EL (cell line): ENCODE results near the gene ADGRB3.

ENCODE experiments used
- DNase-seq: peaks from one replicate; pipeline ENCODE4 v3.0.0-alpha.2; 2016

The ADGRB3 gene

DNA sequence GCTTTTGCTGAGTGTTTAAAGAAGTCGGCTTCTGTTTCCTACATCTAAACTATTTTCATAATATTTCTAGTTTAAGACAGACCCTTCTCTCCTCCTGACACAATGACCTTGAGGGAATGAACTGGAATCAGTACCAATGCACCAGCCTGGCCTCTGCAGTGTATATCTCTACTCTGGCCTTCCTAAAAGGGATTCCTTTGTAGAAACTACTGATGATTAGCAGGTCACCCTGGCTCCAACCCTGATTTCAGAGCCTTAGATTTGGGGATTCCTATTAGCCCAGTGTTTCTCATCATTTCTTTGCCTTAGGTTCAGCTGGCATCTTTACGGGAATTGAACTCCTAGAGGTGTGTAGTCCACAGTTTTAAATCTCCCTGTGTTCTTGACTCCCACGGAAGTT lies 75.4 kb downstream of the ADGRB3 start:
- DNase-seq = no peak

DNA sequence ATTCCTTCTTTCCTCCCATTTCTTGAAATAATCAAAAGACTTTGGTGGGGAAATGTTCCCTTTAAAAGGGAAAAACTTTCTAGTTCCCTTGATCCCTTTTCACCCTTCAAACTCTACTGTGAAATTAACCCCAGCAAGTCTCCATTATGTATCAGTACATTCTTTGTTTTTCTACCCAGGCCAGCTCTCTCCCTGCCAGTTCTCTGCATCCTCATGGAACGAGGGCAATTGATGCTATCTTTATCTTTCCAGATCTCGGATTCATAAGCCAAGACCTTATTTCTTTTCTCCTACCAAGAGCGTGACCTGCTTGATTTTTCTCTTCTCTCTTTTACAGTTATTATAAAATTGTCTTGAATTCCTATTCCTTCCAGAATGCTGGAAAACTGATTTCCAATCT lies 75.8 kb downstream of the ADGRB3 start:
- DNase-seq = no peak

DNA sequence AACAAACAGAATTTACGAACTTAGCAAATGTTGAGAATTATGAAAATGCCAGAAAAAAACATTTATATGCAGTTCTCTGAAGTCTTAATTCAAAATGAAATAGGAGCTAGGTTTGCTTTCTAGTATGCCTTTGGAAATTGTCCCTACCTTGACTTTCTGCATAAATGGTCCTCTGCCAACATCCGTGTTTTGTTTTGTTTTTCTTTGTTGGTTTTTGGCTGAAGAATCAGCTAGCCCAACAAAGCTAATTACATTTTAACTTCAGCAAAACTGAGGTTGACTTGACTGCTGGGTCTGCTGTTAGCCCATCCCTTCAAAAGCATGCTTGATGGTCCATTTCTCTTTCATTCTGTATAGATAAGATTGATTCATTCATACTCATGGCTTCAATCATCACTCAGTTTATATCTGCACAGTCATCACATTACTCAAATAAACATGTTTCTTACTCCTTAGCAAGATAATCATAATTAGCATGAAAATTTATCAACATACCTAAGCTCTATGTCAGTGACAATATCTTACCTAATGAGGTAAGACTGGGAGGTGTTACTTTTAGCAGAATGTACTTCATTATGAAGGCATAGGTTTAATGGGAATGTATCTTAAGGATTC lies 76.4 kb downstream of the ADGRB3 start:
- no peak for DNase-seq

DNA sequence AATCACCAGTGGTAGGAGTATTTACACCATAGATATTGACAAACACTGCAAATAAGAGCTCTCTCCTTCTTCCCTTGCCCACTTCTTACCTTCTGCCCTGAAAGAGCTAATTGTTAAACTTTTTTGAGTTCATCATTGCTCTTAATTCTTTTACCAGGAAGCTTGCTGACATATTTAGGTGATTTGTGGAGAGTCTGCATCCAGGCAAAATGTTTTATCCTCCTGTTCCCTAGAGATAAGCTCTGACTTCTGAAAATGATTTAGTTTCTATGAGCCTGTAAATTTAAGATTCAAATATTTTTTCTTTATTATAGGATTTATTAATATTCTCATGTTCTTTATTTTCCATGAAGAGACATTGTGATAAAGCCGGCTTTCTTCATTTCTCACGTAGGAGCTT lies 81.5 kb downstream of the ADGRB3 start:
- no peak for DNase-seq

DNA sequence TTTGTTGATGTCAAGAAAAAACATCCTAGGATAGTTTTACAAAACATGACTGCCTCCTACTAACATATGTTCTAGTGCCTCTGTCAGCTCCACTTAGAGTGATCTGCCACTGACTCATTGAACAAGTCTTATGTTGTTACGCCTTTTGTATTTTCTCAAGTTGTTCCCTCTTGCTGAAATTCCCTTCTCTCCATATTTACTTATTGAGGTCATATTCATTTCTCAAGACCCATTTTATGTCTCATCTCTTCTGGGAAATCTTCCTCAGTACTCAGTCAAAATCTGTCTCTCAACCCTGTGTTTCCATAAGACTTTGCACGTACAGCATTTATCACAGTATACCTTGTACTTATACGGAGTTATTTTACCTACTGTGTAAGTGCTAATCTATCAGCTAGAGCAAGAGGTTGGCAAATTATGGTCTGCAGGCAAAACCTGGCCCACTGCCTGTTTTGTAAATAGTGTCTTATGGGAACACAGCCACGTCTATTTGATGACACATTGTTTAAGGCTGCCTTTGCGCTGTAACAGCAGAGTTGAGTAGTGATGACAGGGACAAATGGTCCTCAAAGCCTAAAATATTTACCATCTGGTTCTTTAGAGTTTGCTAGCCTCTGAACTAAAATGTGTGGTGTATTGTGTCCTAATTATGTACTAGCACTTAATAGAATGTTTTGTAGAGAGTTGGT lies 83.4 kb downstream of the ADGRB3 start:
- DNase-seq = no peak

- DNase-seq = no peak
These were observed 84.7 kb downstream of the ADGRB3 start for GRCh38 chr6:68719761-68720160.

GRCh38 chr6:68722891-68723527 lies 87.9 kb downstream of the ADGRB3 start:
- no peak for DNase-seq

GRCh38 chr6:68724060-68724459 lies 89.0 kb downstream of the ADGRB3 start:
- no peak for DNase-seq

DNA sequence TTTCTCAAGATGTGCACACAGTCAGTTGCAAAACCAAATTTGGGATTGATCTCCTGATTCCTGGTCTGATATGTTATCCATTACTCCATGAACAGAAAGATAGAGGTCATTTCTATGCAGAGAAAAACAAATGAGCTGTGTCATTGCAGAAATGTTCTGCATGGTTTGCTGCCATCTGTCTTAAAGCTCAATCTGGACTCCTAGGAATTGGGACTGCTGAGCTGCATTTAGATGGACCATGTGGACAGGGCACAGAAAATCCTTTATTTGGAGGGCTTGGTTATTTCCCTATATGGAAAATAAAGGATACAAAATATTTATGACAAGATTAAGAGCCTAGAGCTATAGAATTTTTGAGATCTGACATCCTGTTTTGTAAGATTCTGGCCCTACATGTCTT lies 91.3 kb downstream of the ADGRB3 start:
- no peak for DNase-seq

- no peak for DNase-seq
These were observed 91.9 kb downstream of the ADGRB3 start for GRCh38 chr6:68726992-68727391.

DNA sequence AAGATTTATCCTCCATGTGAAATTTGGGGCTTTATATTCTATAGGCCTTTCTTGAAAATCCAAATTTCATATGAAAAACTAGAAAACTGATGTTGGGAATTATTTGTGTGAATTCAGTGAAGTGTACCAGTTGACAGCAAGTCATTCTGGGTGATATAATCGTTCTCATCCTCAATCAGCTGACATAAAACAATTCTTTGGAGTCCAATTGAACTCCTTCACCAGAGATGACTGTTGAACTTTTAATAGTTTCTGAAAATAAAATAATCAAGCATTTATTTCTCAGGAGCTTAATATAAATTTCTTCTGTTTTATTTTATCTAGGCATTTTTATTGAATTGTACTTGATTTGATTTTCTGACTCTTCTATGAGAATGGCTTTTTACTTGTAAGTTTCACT lies 92.6 kb downstream of the ADGRB3 start:
- no peak for DNase-seq

- DNase-seq = no peak
These were observed 93.3 kb downstream of the ADGRB3 start for GRCh38 chr6:68728159-68728979.

GRCh38 chr6:68729377-68729903 lies 94.4 kb downstream of the ADGRB3 start:
- no peak for DNase-seq

- DNase-seq = no peak
These were observed 95.4 kb downstream of the ADGRB3 start for GRCh38 chr6:68730291-68731054.

DNA sequence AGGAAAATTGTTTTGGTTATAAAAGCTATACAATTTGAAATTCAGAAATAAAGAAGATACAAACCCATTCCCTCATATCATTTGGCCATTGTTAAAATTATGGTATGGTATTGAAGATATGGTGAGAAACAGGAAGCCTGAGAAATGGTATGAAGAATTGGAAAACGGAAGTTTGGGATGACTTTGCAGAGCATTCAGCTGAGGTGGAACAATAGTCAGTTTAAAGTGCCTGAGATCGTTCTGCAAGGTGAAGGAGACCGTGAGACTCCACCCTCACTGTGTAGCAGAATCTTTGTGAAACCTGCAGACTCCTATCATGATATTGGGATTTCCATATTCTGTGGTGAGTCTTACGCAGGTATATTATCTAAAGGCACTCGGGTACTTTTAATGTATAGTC lies 97.3 kb downstream of the ADGRB3 start:
- DNase-seq = no peak

DNA sequence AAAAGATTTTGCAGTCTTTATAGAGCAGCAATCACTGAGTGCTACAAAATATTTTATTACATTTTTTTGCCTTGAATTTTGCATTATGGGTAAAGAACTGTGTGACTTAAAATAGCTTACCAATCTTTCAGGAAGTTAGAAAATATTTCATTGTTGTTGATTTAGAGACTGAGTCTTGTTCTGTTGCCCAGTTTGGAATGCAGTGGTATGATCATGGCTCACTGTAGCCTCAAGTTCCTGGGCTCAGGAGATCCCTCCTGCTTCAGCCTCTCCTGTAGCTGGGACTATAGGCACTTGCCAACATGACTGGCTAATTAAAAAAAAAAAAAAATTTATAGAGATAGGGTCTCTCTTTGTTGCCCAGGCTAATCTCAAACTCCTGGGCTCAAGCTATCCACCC lies 100.8 kb downstream of the ADGRB3 start:
- DNase-seq = no peak

- DNase-seq = no peak
These were observed 102.0 kb downstream of the ADGRB3 start for GRCh38 chr6:68737061-68737460.

DNA sequence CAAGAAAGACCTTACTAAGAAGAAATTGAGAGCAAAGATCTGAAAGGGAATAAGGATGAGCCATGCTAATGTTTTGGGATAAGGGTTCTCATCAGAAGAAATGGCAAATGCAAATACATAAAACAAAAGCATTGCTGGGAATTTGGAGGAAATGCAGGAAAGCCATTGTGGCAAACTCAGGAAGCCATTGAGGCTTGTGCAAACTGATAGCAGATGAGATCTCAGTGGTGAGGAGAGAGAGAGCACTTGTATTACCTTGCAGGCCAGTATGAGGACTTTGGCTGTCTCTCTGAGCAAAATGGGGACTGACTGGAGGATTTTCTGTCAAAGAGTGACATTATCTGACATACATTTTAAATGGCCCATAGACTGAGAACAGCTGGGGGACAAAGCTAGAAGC lies 103.0 kb downstream of the ADGRB3 start:
- DNase-seq = no peak

DNA sequence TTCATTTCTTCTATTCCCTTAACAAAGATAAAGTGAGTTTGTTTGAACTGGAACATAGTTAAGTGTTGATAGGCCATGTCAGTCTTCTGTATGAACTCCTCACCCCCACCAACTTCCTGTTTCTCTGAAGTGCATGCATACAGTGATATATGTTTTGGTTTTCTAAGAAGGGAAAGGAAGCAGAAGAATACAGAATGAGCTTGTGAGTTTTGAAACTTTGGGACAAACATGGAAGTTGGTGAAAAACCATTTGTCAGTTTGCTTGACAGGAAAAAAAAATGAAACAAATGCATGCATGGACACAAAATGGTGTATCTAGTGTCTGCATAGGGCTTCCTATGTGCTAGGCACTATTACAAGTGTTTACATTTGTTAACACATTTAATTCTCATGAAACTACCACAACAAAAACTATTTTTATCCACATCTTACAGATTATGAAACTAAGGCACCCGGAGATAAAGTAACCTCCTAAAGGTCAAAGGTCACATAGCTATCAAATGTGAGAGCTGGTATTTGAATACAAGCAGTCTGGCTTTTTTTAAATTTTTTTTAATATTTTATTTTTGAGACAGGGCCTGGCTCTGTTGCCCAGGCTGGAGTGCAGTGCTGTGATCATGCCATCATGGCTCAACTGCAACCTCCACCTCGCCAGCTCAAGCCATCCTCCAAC lies 105.9 kb downstream of the ADGRB3 start:
- DNase-seq = no peak

DNA sequence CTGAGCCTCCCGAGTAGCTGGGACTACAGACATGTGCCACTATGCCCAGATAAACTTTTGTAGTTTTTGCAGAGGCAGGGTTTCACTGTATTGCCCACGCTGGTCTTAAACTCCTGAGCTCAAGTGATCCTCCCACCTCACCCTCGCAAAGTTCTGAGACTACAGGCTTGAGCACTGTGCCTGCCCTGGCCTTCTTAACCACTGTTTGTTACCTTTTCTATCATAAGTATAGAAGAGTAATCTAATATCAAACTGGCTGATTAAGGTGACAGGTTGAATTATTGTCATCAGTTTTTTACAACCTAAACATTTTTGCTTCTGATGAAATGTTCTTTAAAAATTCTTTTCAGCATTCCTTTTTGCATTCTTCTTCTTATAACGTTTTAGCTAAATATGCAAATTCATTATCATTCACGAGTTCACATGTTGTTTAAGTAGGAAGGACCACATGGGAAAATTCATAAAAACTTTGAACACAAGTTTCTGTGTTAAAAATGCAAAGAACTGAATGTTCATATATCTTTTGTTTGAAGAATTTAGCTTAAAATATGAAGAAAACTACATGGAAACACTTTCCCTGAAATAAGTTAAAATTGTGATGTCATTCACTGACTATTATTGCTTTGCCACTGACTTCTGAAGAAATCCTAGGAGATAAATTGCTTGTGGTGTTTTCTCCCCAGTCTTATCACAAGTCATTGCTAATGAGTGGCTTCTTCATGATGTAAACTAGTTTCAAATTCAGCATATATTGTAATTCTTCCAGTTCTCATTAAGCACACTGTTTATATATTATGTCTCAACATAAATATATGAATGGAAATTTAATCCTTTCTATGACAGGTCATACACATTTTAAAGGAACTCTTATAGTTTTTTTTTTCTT lies 106.7 kb downstream of the ADGRB3 start:
- DNase-seq = no peak

GRCh38 chr6:68743099-68743498 lies 108.0 kb downstream of the ADGRB3 start:
- no peak for DNase-seq
